DMS79 (cell line): ENCODE measurements around the gene GNG12.
A peak's percentile ranks its signal among the peaks of the same experiment; 100 is the strongest.
"Not testable (repeated sequence)": the region's sequence is repeated elsewhere in the genome, so short reads cannot be mapped to it uniquely, and the experiment has no call there.

Experiments used
- DNase-seq: peaks from one replicate; lab custom pipeline; 2025; lab: John Stamatoyannopoulos, UW

The GNG12 gene

GRCh38 chr1:67683316-67683715 is 150.0 kb downstream of the GNG12 start:
- DNase-seq = no peak

- no peak for DNase-seq
Observed at GRCh38 chr1:67682659-67683197, 150.5 kb downstream of the GNG12 start.

- no peak for DNase-seq
Observed at GRCh38 chr1:67680486-67680885, 152.8 kb downstream of the GNG12 start.

GRCh38 chr1:67679691-67680090 is 153.6 kb downstream of the GNG12 start:
- no peak for DNase-seq

- DNase-seq = no peak
Observed at GRCh38 chr1:67677930-67678329, 155.3 kb downstream of the GNG12 start.

- no peak for DNase-seq
Observed at GRCh38 chr1:67677408-67677807, 155.9 kb downstream of the GNG12 start.

- DNase-seq = no peak
Observed at GRCh38 chr1:67676946-67677345, 156.3 kb downstream of the GNG12 start.

GRCh38 chr1:67676287-67676686 is 157.0 kb downstream of the GNG12 start:
- no peak for DNase-seq

- no peak for DNase-seq
Observed at GRCh38 chr1:67675800-67676199, 157.5 kb downstream of the GNG12 start.

- DNase-seq = no peak
Observed at GRCh38 chr1:67674260-67675011, 158.8 kb downstream of the GNG12 start.

- DNase-seq = no peak
Observed at GRCh38 chr1:67673468-67674201, 159.6 kb downstream of the GNG12 start.

- no peak for DNase-seq
Observed at GRCh38 chr1:67672260-67672803, 160.9 kb downstream of the GNG12 start.

GRCh38 chr1:67668660-67669059 is 164.6 kb downstream of the GNG12 start:
- no peak for DNase-seq

GRCh38 chr1:67666636-67667035 is 166.6 kb downstream of the GNG12 start:
- DNase-seq = no peak

- DNase-seq = not testable (repeated sequence)
Observed at GRCh38 chr1:67665307-67665706, 168.0 kb downstream of the GNG12 start.

GRCh38 chr1:67664048-67664447 is 169.2 kb downstream of the GNG12 start:
- no peak for DNase-seq

- no peak for DNase-seq
Observed at GRCh38 chr1:67662884-67663283, 170.4 kb downstream of the GNG12 start.

GRCh38 chr1:67659229-67659628 is 174.0 kb downstream of the GNG12 start:
- DNase-seq = no peak

GRCh38 chr1:67657152-67657551 is 176.1 kb downstream of the GNG12 start:
- not testable (repeated sequence) for DNase-seq

- DNase-seq = no peak
Observed at GRCh38 chr1:67655581-67655980, 177.7 kb downstream of the GNG12 start.

- no peak for DNase-seq
Observed at GRCh38 chr1:67653304-67653703, 180.0 kb downstream of the GNG12 start.

GRCh38 chr1:67652800-67653199 is 180.5 kb downstream of the GNG12 start:
- DNase-seq = peak; percentile 67
